GM19463 (cell line): ENCODE results near the gene SLC25A25.
"Not testable (repeated sequence)": the region's sequence is repeated elsewhere in the genome, so short reads cannot be mapped to it uniquely, and the experiment has no call there.

Experiments used
- ATAC-seq: cut with Tn5 transposase; IDR thresholded peaks from one replicate; pipeline ENCODE4 v1.9.1; 2021; ENCODE audit warnings: mild to moderate bottlenecking, moderate library complexity; ENCODE audit not compliant: unreplicated experiment

SLC25A25 gene

DNA sequence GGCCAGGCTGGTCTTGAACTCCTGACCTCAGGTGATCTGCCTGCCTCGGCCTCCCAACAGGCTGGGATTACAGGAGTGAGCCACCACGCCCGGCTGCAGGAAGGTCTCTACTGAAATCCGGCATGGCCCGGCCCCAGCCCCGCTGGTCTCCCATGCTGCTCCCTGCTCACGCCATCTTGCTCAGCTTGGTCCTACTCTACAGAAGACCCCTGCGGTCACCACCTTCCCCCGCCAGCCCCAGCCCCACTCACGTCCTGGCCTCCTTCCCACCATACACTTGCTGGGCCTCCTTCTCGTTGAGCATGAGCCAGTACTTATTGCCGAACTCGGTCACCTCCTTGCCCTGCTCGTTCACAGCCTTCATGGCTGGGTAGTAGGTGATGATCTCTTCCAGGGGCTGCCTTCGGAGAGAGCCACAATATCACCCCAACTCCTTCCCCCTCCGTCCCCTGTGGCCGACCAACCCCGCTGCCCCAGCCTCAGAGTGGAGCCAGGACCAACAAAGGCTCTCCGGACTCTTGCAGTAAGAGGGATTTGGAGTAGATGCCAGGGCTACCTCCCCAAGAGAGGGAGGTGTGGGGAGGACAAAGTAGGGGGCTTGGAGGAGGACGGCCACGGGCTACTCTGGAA lies 55.5 kb downstream of the SLC25A25 start:
- ATAC-seq = no peak

DNA sequence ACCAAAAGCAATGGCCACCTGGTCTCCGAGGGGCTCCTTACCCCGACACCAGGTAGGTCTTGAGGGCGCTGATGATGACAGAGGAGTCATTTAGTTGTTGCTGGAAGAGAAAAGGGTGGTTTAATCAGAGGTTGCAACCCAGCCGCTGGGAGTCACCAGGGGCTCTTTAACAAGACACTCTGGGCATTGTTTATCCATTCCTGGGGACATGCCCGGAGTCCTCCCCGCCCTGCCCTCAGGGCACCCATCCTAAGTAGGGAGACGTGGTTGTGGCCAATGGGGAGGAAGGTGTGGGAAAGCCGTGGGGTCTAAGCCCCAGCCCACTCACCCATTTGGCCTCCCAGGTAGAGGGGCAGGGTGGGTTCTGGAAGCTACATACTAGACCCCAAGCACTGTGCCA lies 56.4 kb downstream of the SLC25A25 start:
- no peak for ATAC-seq

DNA sequence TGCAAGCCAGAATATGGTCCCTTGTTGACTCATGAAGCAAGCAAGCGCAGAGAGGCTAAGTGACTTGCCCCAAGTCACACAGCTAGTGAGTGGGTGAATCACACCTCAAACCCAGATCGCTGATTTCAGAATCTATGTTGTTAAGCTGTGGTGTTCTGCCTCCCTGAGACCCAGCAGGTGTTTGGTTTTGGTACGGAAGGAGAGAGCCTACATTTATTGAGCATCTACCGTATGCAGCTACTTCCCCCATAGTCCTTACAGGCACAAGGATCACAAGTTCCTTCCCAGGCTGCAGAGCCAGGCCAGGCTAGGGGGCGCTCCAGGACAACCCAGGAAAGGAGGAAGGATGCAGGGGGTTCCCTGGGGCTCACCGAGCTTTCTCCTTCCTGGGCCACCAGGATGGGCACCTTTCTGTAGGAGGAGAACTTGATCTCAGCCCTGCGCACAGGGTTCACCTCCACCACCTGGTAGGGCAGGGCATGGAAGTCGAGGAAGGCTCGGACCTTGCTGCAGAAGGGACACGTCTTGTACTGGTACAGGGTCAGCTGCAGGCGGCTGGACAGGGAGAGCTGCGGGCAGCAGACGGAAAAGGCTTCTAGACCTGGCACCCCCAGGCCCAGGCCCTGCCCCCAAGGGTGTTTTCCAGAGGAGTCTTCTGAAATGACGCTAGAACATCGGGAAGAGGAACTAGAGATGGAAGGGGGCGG lies 57.0 kb downstream of the SLC25A25 start:
- ATAC-seq = no peak

DNA sequence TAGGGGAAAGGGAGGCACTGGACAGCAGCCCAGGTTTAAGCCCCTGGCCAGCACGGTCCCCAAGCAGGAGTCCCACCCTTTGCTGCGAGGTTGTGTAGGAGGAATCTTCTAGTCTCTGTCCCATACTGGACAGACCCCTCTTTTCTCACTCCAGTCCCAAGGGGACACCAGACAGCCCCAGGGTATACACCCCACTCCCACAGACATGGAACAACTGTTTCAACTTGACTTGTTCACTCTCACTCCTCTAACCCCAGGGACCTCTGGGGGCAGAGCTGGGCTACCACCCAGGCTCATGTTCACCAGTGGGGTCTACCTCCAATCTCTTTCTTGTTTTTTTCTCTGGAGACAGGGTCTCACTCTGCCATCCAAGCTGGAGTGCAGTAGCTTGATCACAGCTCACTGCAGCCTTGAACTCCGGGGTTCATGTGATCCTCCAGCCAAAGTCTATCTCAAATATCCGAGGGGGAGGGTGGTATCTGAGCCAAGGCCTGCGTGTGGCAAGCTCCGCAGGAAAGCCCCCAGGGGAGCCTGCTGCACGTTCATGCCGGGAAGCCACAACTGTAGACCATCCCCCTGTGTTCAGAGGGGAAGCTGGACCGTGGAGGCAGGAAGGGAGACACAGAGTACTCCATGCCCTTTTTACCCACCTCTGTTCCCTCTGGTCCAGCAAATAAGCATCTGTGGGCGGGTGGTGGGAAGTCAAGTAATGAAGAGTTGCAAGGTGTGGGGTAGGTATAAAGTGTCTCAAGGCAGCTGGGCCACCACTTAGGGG lies 57.7 kb downstream of the SLC25A25 start:
- no peak for ATAC-seq

DNA sequence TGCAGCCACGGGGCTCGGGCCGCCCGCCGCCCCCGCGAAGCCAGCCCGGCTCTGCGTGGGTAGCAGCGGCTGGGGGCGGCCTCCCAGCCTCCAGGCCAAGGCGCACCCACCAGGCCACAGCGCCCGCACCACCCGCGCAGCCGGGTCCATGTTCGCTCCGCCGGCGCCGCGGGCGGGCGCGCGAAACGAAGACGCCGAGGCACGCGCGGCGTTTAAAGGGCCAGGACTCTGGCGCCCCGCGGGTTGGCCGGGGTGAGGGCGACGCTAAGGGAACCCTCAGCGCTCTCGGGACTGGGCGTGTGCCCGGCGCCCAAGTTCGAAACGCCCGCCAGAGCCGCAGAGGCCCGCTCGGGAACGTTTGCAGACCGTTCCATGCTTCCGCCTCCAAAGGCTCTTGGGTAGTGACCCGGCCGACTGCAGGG lies 59.5 kb downstream of the SLC25A25 start, which contains the start of gene PTGES2:
PTGES2 (minus strand) TSS at position 162 of the 422 bp plus-strand sequence; CDS start at position 150, 12 bp downstream.
- ATAC-seq = peak; percentile 59

DNA sequence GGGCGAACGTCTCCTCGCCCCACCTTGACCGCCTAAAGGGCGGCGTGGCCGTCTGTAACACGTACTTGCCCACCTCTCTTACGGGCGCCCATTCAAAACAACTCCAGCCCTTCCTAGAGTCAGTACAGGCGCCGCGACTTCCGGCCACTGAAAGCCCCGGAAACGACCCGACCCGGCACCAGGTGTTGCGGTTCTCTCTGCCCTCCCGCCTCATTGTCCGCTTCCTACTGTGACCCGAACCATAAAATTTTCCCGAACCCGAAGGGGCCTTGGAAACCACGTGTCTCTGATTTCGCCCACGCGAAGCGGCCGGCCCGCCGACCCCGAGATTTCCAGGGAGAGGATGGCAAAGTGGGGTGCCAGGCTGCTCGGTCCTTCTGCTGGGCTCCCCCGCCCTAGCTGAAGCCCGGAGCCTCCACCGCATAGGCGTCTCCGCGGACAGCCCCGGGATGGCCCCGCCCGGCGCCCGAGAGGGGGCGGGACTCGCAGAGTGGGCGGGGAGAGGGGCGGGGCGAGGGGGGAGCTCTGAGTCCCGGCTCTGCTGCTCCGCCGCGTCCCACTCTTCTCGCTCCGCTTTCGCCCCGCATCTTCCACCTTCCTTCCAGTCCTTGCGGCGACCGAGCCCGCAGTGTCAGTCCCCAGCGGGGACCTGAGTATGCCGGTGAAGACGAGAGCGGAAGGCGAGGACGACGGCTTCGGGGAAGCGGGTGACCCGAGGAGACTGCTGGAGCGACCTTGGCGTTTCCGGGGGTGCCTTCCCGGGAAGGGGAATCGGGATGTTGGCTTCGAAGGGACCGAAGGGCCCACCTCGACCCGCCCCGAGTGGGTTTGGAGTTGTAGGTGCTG lies 60.2 kb downstream of the SLC25A25 start:
- ATAC-seq = peak; percentile 62

DNA sequence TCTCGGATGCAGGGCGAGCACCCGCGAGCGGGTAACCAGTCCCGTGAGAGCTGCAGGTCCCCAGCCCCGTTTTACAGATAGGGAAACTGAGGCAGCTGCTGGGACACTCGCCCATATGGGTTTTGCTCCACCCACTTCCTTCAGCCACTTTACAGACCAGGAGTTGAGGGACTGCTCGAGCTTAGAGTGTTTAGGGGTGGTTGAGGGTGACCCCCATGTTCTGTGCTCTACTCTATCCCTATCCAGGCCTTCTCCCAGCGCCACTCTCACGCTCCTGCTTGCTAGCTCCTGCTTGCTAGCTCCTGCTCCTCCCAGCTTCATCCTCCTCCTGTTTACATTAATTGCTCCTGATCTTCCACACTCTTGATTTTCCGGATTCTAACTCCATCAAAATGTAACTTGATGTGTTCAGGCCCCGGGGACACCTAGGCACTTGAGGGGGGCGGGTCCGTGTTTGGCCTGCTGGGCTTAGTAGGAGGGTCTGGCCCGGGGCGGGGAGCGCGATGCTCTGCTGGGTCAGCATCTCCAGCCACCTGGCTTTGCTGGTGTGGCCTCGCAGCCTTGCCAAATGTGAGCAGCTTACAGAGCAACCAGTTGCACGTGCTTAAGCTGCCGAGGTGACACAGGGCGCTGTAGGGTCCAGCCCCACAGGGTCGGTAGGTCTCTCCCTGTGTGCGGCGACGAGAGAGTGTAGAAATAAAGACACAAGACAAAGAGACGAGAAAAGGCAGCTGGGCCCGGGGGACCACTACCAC lies 61.0 kb downstream of the SLC25A25 start:
- no peak for ATAC-seq

DNA sequence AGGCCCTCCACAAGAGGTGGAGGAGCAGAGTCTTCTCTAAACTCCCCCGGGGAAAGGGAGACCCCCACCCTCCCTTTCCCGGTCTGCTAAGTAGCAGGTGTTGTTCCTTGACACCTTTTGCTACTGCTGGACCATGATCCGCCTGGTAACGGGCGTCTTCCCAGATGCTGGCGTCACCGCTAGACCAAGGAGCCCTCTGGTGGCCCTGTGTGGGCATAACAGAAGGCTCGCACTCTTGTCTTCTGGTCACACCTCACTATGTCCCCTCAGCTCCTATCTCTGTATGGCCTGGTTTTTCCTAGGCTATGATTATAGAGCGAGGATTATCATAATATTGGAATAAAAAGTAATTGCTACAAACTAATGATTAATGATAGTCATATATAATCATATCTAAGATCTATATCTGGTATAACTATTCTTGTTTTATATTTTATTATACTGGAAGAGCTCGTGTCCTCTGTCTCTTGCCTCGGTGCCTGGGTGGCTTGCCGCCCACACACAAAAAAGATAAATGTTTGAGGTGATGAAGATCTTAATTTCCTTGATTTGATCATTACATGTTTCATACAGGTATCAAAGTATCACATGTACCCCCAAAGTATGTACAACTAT lies 62.1 kb downstream of the SLC25A25 start:
- not testable (repeated sequence) for ATAC-seq

DNA sequence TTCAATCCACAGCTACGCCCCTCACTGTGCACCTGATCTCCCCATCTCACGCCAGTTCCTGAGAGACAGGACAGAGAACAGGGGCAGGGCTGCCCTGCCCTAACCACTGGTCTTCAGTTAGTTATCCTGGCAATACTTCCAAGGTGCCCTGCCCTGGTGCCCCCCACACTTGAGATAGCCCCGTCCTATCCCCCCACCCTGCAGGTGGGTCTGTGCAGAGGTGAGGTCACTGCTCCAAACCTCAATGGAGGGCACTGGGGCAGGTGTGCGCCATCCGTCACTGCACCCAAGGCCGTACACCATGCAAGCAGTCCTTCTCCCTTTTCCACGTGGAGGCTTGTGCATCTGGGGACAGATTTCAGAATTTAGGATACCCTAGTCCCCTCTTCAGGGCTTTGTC lies 62.6 kb downstream of the SLC25A25 start:
- not testable (repeated sequence) for ATAC-seq

DNA sequence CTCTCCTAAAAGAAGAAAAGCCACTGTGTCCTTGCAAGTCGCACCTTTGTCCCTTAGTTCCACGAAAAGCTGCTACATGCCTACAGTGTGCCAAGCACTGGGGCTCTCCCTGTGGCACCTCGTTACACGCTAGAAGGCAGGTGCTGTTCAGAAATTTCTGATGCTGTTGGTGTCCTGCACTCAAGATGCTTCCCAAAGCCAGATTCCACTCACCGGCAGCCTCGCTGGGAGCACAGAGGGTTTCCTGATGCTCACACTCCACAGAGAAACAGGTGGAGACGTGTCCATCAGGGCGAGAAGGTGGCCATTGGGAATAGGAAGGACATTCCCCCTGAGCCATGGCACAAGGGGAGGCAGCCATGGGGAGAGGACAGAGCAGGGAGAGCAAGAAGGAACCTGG lies 63.3 kb downstream of the SLC25A25 start:
- ATAC-seq = not testable (repeated sequence)

DNA sequence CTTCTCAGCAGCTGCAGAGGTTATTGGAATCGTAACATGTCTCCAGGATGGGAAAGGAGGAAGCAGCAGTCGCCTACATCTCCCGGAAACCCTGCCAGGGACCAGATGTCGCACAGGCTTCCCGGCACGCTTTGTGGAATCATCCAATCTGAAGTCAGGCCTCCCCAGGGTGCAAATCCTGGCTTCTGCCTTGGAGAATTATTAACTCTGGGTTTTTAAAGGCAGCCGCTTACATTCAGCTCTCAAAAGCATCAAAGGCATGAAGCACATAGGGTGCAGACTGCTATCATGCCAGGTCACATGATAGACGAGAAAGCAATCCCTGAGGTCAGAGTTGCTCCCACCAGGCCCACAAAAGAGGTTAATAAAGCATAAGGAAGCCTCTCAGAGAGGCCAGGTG lies 64.1 kb downstream of the SLC25A25 start:
- ATAC-seq = not testable (repeated sequence)

DNA sequence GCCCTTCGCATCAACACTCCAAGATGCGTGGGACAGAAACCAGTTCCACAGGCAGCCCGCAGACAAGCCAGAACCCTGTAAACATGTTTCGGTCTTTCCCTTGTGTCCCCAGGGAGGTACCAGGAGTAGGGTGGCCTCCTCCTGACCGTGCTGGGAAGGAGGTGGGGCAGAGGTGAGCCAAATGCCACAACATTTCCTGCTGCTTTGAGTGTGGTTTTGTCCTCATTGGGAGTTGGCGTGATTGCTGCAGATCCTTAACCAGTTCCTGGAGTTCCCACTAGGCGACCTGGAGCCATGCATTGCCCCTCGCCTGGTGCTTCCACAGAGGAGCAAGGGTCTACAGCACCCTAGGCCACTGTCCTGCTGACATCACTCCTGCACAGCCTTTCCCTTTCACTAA lies 67.5 kb downstream of the SLC25A25 start:
- ATAC-seq = not testable (repeated sequence)

DNA sequence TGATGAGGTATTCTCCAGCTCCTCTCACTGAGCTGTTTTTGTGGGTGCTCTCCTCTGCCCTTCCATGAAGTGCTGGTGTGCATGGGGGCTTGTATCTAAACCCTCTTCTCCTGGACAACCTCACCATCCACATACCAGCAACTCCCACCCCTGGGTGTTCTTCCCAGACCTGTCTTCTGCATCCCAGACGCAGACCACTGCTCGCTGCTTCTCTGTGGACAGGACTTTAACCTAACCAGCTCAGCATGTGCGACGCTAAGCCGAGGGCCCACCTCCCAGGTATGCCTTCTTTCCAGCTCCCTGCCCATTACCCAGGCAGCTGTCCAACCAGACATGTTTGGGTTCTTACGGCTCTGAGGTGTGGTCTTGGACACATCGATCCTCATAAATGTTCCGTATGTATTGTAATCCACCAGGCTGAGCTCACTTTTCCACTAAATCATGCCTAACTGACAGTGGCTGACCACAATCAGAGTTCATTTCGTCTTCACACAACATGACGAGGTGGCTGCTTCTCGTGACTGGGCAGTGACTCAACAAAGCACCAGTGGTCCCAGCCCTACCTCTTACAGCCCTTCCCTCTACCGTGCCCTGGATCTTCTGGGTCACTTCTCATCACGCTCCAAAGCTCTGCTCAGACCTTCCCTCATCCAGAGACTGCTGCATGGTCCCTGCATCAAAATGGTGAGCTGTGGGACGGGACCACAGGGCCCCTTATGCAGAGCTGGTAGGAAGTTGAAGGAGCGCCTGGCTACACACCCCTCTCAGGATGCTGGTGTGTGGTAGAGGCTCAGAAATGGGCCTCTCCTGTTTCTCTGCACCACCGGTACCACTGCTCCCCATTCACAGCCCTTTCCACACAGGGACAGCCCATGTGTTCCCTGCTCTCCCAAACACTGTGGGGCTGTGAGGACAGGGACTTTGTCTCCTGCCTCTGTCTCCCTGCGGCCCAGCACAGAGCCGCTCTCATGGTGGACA lies 69.1 kb downstream of the SLC25A25 start:
- no peak for ATAC-seq

DNA sequence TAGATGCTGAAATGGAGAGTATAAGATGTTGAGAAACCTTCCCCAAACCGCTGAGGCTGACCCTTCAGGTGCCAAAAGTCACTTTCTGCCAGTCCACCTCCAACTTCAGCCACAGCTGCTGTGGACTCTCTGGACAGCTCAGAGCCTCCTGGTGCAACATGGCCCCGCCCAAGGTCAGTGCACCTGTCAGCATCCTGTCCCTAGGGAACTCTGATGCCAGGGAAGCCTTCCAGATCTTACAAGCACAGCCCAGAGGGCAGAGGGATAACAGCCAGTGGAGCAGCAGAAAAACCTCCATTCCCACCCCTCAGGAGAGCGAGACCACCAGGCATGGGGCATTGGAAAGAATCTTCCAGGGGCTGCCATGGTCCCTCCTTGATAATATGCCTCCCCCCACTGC lies 70.0 kb downstream of the SLC25A25 start:
- no peak for ATAC-seq

DNA sequence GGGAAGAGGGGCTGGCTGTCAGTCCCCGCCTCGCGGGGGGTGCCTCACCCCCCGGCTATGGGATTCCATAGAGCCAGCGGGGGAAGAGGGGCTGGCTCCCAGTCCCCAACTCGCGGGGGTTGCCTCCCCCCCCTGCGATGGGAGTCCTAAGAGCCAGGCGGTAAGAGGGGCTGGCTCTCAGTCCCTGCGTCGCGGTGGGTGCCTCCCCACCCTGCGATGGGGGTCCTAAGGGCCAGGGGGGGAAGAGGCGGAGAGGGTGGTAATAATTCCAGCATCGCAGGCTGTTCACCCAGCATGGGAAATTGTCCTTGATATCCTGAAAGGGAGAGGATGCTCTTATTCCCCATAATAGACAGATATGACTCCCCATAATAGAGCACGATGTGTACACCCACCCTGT lies 71.6 kb downstream of the SLC25A25 start:
- ATAC-seq = no peak

DNA sequence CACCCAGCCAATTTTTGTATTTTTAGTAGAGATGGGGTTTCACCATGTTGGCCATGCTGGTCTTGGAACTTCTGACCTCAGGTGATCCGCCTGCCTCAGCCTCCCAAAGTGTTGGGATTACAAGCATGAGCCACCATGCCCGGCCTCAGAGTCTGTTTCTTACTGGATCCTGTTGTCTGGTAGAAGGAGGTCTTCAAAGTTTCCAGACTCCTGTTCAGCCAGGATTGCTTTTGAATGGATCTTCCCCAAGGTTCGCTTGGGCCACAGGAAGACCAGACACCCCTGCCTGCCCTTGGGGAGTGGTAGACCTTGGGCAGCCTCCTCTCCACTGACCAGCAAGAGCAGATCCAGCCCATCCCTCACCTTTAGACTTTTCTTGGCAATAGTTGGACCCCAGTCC lies 73.6 kb downstream of the SLC25A25 start:
- ATAC-seq = no peak

DNA sequence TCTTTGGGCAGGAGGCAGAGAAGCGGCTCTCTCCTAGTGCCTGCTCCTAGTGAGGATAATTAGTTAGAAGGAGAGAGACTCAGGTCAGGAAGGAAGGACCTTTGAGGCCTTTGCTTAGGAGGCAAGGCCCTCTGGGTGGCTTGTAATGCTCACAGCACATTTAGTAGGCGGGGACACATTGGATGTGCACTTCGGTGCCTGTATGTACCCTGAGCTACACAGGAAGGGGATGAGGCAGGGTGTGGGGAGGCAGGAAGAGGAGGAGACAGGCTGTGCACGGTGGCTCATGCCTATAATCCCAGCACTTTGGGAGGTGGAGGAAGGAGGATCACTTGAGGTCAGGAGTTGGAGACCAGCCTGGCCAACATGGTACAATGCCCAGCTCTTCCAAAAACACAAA lies 74.0 kb downstream of the SLC25A25 start:
- ATAC-seq = no peak

DNA sequence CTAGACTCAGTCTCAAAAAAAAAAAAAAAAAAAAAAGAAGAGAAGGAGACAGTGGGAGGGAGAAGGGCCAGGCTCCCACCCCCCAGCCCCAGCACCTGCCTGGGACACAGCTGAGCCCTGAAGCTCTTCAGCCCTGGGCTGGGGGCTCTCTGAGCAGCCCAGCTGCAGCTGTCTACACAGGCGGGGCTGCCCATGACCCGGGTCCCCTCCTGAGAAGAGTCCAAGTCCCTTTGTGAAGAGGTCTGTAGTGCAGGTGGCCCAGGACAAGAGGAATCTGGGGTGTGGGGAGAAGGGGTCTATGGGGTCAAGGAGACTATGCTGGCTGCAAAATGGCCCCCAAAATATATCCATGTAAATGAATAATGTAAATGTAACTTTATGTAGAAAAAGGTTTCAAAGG lies 74.6 kb downstream of the SLC25A25 start:
- no peak for ATAC-seq
